Skeletal muscle tissue (tissue), 4 donors: ENCODE measurements around the gene EXOC3L2. TPM values are rescaled to one million over a fixed set of nuclear protein-coding genes. Genes with fewer than 3 reads are reported as not detected.

Source experiments
- H3K27ac ChIP-seq: one replicate; pipeline ENCODE4 v1.7.0; 2013; ENCODE audit warnings: mild to moderate bottlenecking, low read depth, low read length, inconsistent platforms
- H3K27me3 ChIP-seq, 3 donors: one replicate each; pipeline ENCODE4 v1.7.0; 2013; ENCODE audit warnings: low read length in 3 of 3; ENCODE audit not compliant: control insufficient read depth in 3 of 3, insufficient read depth in 3 of 3
- H3K36me3 ChIP-seq, 3 donors: one replicate each; pipeline ENCODE4 v1.7.0; 2013; ENCODE audit warnings: low read length in 3 of 3; ENCODE audit not compliant: control insufficient read depth in 3 of 3, insufficient read depth in 3 of 3
- H3K4me1 ChIP-seq, 3 donors: one replicate each; pipeline ENCODE4 v1.7.0; 2013; ENCODE audit warnings: low read length in 3 of 3, mild to moderate bottlenecking in 3 of 3; ENCODE audit not compliant: control insufficient read depth in 3 of 3, insufficient read depth in 3 of 3
- H3K4me3 ChIP-seq, 3 donors: one replicate each; pipeline ENCODE4 v1.7.0; 2013; ENCODE audit warnings: low read length in 3 of 3
- H3K9ac ChIP-seq, 3 donors: one replicate each; pipeline ENCODE4 v1.7.0; 2013; ENCODE audit warnings: low read length in 3 of 3, mild to moderate bottlenecking in 3 of 3, moderate library complexity in 2 of 3, low read depth in 1 of 3
- H3K9me3 ChIP-seq, 3 donors: one replicate each; pipeline ENCODE4 v1.7.0; 2013; ENCODE audit warnings: low read length in 3 of 3; ENCODE audit not compliant: control insufficient read depth in 3 of 3
- total RNA-seq: library from RNA; depleted of rRNA; stranded (reverse); fragments of >200 nt; gene quantifications from one replicate; pipeline ENCODE4 v1.2.3, GENCODE V29; 2014
- donor health status: Osteomylitis.

EXOC3L2 gene
- total RNA-seq, 1 donor from 2014 or later, result 2.1 TPM

DNA sequence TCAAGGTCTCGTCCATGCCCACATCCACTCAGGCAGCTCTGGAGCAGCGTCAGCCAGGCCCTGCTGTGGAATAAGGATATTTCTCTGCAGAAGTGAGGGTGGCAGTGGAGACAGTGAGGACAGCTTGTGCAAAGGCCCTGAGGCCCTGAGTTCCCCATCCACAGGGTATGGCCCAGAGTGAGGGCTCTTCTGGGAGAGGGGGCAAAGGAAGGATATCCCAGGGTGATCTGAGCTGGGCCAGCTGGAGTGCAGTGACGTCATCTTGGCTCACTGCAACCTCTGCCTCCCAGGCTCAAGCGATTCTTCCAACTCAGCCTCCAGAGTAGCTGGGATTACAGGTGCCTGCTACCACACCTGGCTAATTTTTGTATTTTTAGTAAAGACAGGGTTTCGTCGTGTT, 17.4 kb upstream of the EXOC3L2 start:
- Histone ChIP-seq H3K27ac (no peak overlapping the region), H3K27me3 (no peaks in the 10 kb centered on the region), H3K36me3 (peaks cover 2 to 6% (median 4%) of the 10 kb centered on the region in 3 donors), H3K9me3 (no peaks in the 10 kb centered on the region), H3K9ac (no peak overlapping the region), H3K4me1 (no peaks in the 10 kb centered on the region), H3K4me3 (no peak overlapping the region)

DNA sequence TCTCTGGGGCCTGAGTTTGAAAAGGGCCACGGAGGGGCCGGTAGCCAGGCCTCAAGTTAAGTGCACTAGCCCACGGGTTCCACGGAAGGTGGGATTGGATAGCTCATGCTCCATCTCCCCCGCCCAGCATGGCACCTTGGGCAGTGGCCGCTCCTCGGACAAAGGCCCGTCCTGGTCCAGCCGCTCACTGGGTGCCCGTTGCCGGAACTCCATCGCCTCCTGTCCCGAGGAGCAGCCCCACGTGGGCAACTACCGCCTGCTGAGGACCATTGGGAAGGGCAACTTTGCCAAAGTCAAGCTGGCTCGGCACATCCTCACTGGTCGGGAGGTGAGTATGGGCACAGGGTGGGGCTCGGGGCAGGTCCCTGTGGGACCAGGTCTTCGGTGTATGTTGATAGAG, 13.7 kb upstream of the EXOC3L2 start:
- Histone ChIP-seq H3K4me1 (peaks cover under 1 to 7% (median 2%) of the 10 kb centered on the region in 3 donors), H3K9me3 (no peaks in the 10 kb centered on the region), H3K27me3 (no peaks in the 10 kb centered on the region), H3K9ac (no peak overlapping the region), H3K36me3 (peaks cover 0 to 4% (median 0%) of the 10 kb centered on the region in 3 donors), H3K27ac (no peak overlapping the region), H3K4me3 (no peak overlapping the region)

DNA sequence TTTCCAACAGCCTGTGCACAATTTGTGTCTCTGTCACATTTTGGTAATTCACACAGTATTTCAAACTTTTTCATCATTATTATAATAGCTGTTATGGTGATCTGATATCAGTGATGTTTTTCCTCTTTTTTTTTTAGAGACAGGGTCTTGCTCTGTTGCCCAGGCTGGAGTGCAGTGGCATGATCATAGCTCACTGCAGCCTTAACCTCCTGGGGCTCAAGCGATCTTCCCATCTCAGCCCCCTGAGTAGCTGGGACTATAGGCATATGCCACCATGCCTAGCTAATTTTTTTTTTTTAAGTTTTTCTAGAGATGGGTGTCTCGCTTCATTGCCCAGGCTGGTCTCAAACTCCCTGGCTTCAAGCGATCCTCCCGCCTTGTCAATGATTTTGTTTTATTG, 11.6 kb upstream of the EXOC3L2 start:
- Histone ChIP-seq H3K27me3 (no peaks in the 10 kb centered on the region), H3K9me3 (no peaks in the 10 kb centered on the region), H3K4me3 (no peak overlapping the region), H3K9ac (no peak overlapping the region), H3K36me3 (peaks cover 0 to 4% (median 2%) of the 10 kb centered on the region in 3 donors), H3K27ac (no peak overlapping the region), H3K4me1 (peaks cover 19 to 27% (median 21%) of the 10 kb centered on the region in 3 donors)

DNA sequence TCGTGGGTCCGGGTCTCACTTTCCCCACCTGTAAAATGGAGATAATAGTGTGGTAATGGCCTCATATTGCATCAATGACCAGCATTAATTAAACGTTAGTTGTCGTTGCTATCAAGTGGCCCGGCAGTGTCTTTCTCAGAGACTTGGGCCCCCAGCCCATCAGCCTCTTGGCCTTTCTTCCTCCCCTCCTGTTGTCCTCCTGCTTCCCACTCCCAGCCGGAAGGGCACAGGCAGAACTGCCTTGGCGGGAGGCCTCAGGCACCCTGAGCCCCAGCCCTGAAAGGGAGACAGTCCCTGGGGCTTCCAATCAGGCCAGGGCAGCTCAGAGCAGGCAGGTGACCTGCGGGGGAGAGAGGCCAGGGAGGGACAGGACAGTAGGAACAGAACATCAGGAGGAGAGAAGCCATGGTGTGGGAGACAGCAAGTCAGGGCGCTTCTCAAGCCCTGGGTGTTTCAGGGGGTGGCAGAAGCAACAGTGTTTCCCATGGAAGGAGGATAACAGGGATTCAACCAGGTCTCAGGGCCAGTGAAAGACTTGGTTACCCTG, 10.5 kb upstream of the EXOC3L2 start:
- no peaks in the 10 kb centered on the region for H3K9me3 ChIP-seq
- peak overlapping the region in 2 of 3 donors; percentile 16 to 21 for H3K9ac ChIP-seq
- H3K4me3 ChIP-seq, result no peak overlapping the region
- no peaks in the 10 kb centered on the region for H3K27me3 ChIP-seq
- H3K36me3 ChIP-seq, result peaks cover 0 to 2% (median 1%) of the 10 kb centered on the region in 3 donors
- H3K27ac ChIP-seq, result no peak overlapping the region
- peaks cover 20 to 30% (median 23%) of the 10 kb centered on the region in 3 donors for H3K4me1 ChIP-seq

DNA sequence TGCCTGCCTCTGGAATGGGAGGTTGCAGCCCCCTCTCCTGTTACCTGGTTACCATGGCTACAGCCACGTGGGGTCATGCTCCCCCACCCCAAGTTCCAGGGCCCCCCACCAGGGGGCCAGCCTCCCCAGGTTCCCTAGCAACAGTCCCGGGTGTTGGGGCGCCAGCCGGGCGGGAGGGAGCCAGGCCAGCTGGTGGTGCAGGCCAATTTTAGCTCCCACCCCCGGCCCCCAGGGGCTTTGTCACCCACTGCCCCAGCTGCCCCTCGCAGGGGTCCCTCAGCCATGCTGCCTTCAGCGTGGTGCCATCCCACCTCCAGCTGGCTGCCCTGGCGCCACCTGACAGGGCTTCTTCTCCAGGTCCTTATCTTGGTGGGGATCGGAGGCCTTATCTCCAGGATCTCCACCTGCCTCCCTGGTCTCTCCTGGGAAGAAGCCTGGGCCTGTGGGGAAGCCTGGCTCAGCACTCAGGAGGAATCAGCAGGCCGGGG, 8.9 kb upstream of the EXOC3L2 start:
- Histone ChIP-seq H3K4me1 (peaks cover 29 to 36% (median 29%) of the 10 kb centered on the region in 3 donors), H3K9me3 (no peaks in the 10 kb centered on the region), H3K27ac (no peak overlapping the region), H3K4me3 (no peak overlapping the region), H3K9ac (peak overlapping the region in 2 of 3 donors; percentile 21 to 87), H3K27me3 (no peaks in the 10 kb centered on the region), H3K36me3 (peaks cover 0 to 2% (median 0%) of the 10 kb centered on the region in 3 donors)

DNA sequence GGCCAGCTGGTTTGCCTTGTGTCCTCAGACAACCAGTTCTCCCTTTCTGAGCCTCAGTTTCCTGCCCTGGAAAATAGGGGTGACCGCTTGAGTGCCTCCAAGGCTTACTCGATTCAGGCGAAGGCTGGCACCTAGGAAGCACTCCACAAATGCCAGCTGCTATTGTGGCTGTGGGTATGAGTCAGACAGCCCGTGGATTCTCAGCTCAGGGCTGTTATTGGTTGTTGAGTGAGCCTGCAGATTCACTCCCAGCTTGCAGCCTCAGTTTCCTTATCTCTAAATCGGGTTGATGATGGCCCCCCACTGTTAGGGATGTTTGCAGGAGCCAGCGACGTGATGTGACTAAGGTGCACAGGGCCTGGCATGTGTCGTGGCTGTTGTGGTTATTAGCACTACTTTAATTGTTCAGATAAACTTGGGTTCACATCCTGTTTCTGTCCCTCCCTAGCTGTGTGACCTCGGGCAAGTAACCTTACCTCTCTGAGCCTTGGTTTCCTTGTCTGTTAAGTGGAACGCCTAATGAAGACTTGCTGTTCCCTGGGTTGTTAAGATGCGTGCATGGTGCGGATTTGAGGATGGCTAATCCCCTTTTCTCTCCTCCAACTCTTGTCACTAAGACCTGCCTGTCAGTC, 8.3 kb upstream of the EXOC3L2 start:
- Histone ChIP-seq H3K9ac (peak overlapping the region in 2 of 3 donors; percentile 74 to 87), H3K4me3 (peak overlapping the region in 1 of 3 donors; percentile 35)

DNA sequence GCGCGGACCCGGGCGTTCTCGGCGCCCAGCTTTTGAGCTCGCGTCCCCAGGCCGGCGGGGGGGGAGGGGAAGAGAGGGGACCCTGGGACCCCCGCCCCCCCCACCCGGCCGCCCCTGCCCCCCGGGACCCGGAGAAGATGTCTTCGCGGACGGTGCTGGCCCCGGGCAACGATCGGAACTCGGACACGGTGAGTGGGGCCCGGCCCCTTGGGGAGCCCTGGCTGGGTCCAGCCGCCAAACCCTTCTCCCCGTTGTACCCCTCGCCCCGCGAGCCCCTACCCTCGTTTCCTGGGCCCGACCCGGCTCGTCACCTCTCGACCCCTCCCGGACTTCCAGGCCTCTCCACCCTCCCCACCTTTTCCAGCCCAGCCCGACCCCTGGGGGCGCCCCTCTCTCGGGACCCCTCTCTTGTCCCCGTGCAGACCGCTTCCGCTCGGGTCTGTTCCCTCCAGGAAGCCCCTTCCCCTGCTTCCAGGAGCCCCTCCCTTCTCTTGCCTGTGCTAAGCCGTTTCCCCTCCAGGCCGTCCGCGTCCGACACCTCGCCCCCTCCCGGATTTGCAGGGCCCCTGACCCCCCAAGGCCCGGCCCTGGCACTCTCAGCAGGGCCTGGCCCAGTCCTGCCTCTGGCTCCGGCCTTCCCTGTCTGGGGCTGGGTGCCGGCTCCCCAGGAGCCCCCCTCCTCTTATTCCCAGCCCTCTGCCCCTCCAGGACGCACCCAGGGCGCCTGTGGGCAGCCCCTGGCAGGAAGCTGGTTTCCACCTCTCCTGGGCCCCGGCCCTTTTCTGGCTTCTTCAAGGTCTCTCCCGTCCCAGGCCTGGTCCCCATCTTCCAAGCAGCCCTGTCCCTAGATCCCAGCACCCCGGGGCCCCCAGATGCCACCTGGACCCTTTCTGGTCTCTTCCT, 6.5 kb upstream of the EXOC3L2 start:
- peaks cover 29 to 36% (median 31%) of the 10 kb centered on the region in 3 donors for H3K4me1 ChIP-seq
- peak overlapping the region; percentile 51 for H3K27ac ChIP-seq
- peaks cover 0 to 2% (median 0%) of the 10 kb centered on the region in 3 donors for H3K36me3 ChIP-seq
- H3K4me3 ChIP-seq, result peak overlapping the region; percentile 74 to 81 (median 78)
- H3K9me3 ChIP-seq, result no peaks in the 10 kb centered on the region
- H3K27me3 ChIP-seq, result no peaks in the 10 kb centered on the region
- H3K9ac ChIP-seq, result peak overlapping the region; percentile 74 to 88 (median 87)

More for the DNA sequence above, 8.3 kb upstream of the EXOC3L2 start:
- H3K4me1 ChIP-seq, result peaks cover 29 to 36% (median 30%) of the 10 kb centered on the region in 3 donors
- H3K36me3 ChIP-seq, result peaks cover 0 to 2% (median 0%) of the 10 kb centered on the region in 3 donors
- H3K27ac ChIP-seq, result no peak overlapping the region
- H3K27me3 ChIP-seq, result no peaks in the 10 kb centered on the region
- no peaks in the 10 kb centered on the region for H3K9me3 ChIP-seq

DNA sequence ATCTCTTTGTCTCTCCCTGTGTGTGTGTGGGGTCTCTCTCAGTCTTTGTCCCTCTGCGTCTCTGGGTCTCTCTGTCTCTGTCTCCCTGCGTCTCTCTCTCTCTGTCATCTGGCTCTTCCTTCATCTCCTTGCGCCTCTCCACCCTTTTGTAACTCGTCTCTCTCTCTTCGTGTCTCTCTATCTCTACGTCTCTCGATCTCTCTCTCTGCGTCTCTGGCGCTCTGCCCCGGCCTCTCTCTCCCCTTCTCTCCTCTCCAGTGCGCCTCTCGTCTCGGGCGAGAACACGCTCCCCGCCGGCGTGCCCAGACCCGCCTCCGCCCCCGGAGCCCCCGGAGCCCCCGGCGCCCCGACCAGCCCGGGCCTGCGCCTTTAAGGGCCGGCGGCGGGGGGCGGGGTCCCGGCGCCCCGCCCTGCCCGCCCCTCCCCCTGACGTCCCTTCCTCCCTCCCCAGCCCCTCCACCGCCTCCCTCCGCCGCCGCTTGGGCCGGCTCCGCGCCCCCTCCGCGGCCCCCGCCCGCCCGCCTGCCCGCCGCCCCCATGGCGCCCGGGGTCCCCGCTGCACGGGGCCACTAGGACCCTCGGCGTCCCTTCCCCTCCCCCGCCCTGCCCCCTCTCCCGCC, 5.7 kb upstream of the EXOC3L2 start, which contains the start of gene MARK4:
TSS of gene MARK4 (plus strand) at position 440 of the 620 bp plus-strand sequence. CDS start 318 bp downstream, outside the sequence.
- Histone ChIP-seq H3K4me1 (peaks cover 29 to 36% (median 31%) of the 10 kb centered on the region in 3 donors), H3K27me3 (no peaks in the 10 kb centered on the region), H3K27ac (peak within 1 kb of the TSS; percentile 51), H3K9ac (peak within 1 kb of the TSS; percentile 87 to 88 (median 88)), H3K4me3 (peak within 1 kb of the TSS; percentile 78 to 93 (median 81)), H3K9me3 (no peaks in the 10 kb centered on the region), H3K36me3 (peaks cover 0 to 2% (median 0%) of the 10 kb centered on the region in 3 donors)

DNA sequence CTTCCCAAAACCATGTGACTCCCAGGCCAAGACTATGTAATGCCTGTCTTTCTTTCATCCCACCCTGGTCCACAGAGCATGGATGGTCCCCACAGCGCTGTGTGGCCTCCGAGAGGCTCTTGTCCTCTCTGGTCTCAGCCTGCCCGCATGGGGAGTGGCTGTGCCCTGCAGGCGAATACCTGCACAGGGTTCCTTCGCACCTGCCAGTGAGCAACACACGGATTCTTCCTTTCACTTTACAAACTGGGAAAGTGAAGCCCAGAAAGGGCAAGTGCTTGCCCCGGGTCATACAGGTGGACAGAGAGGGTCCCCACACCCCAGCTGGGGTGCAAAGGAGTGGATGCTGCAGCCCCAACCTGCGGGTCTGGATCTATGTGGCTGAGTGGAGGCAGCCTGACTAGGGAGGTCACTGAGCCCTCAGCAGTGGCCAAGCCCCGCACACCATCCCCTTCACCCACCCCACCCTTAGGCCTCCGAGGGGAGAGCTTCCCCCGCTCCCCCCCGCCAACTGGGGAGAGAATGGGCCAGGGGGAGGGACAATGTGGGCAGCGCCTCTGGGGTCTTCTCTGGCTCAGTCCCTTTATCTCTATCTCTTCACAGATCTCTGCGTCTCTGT, 5.1 kb upstream of the EXOC3L2 start:
- Histone ChIP-seq H3K36me3 (peaks cover 0 to 2% (median 0%) of the 10 kb centered on the region in 3 donors), H3K9me3 (no peaks in the 10 kb centered on the region), H3K9ac (peak overlapping the region; percentile 69 to 88 (median 78)), H3K27ac (peak overlapping the region; percentile 33), H3K4me1 (peaks cover 29 to 36% (median 34%) of the 10 kb centered on the region in 3 donors), H3K27me3 (no peaks in the 10 kb centered on the region), H3K4me3 (peak overlapping the region; percentile 68 to 93 (median 79))
